PC-9 (cell line): ENCODE results near the gene CD8B. TPM values are rescaled to one million over a fixed set of nuclear protein-coding genes. Genes with fewer than 3 reads are reported as not detected.

Source experiments
- BruUV-seq: library from RNA; stranded (reverse); fragments of 400-500 nt; replicated peaks from 2 replicates; lab custom pipeline; 2021; lab: Mats Ljungman, UMichigan
- CTCF ChIA-PET: fragments of 300-600 bp; sonication (Branson Sonifier 250); formaldehyde crosslinking; loops from one replicate; lab custom pipeline; 2022; ENCODE audit warnings: antibody characterized with exemption; lab: Charles Lee
- POLR2A ChIA-PET: fragments of 300-600 bp; sonication (Branson Sonifier 250); formaldehyde crosslinking; loops from one replicate; lab custom pipeline; 2022; ENCODE audit warnings: antibody characterized with exemption; ENCODE audit not compliant: unreplicated experiment; lab: Charles Lee
- DNase-seq, 2 experiments: peaks; one replicate each; pipeline versions ENCODE4 v3.0.0 to v3.0.0-alpha.2; 2015 to 2022; ENCODE audit warnings: mixed read lengths in 1 of 2
- H2AFZ ChIP-seq: fragments of 200-600 bp; sonication (generic); 2 replicates; pipeline ENCODE4 v1.8.1; 2017; ENCODE audit warnings: antibody characterized with exemption
- H3F3A ChIP-seq: fragments of 200-600 bp; sonication (generic); 2 replicates; pipeline ENCODE4 v1.8.1; 2017; ENCODE audit warnings: antibody characterized with exemption, mild to moderate bottlenecking, low read depth; ENCODE audit not compliant: insufficient read depth
- H3K27ac ChIP-seq: fragments of 200-600 bp; sonication (generic); 2 replicates; pipeline ENCODE4 v1.6.1; 2016; ENCODE audit warnings: mixed run types
- H3K27me3 ChIP-seq: fragments of 200-600 bp; sonication (generic); 2 replicates; pipeline ENCODE4 v1.6.1; 2016; ENCODE audit warnings: low read depth, mixed run types; ENCODE audit not compliant: insufficient read depth
- H3K36me3 ChIP-seq: fragments of 200-600 bp; sonication (generic); 2 replicates; pipeline ENCODE4 v1.6.1; 2016; ENCODE audit warnings: low read depth, mixed run types
- H3K4me1 ChIP-seq: fragments of 200-600 bp; sonication (generic); replicated peaks from 2 replicates; pipeline ENCODE4 v1.6.1; 2016; ENCODE audit warnings: mixed run types; ENCODE audit not compliant: insufficient read depth
- H3K4me2 ChIP-seq: fragments of 200-600 bp; sonication (generic); 2 replicates; pipeline ENCODE4 v1.6.1; 2017; ENCODE audit warnings: mixed run types
- H3K4me3 ChIP-seq: fragments of 200-600 bp; sonication (generic); 2 replicates; pipeline ENCODE4 v1.6.1; 2016; ENCODE audit warnings: mixed run types
- H3K79me2 ChIP-seq: fragments of 200-600 bp; sonication (generic); 2 replicates; pipeline ENCODE4 v1.6.1; 2017; ENCODE audit warnings: low read depth, mixed run types
- H3K9me2 ChIP-seq: fragments of 200-600 bp; sonication (generic); 2 replicates; pipeline ENCODE4 v1.8.1; 2017; ENCODE audit warnings: mild to moderate bottlenecking; ENCODE audit not compliant: insufficient read depth
- H3K9me3 ChIP-seq: fragments of 200-600 bp; sonication (generic); 2 replicates; pipeline ENCODE4 v1.8.1; 2016; ENCODE audit warnings: low read depth; ENCODE audit not compliant: insufficient read depth
- H4K20me1 ChIP-seq: fragments of 200-600 bp; sonication (generic); 2 replicates; pipeline ENCODE4 v1.8.1; 2017; ENCODE audit not compliant: insufficient read depth
- CTCF ChIP-seq: fragments of 200-600 bp; sonication (generic); conservative IDR thresholded peaks from 2 replicates; pipeline ENCODE4 v1.6.1; 2017; ENCODE audit warnings: mixed run types, antibody characterized with exemption, mild to moderate bottlenecking, moderate library complexity
- EZH2 ChIP-seq: fragments of 200-600 bp; sonication (generic); IDR thresholded peaks from 2 replicates; pipeline ENCODE4 v1.8.0; 2017; ENCODE audit warnings: antibody characterized with exemption, low read depth
- intact Hi-C: fragments of 100-400 bp; cut with micrococcal nuclease; formaldehyde crosslinking; loops from one replicate; pipeline ENCODE4 v1.10.0; 2022; ENCODE audit not compliant: unreplicated experiment
- total RNA-seq: library from RNA; stranded (reverse); gene quantifications from 2 replicates; pipeline ENCODE4 v1.2.3, GENCODE V29; 2021

Gene CD8B
- total RNA-seq, 1 experiment from 2014 or later, result not detected

GRCh38 chr2:86800856-86801567, 60.7 kb downstream of the CD8B start:
- Histone ChIP-seq H3K4me2 (no peak overlapping the region), H3K27ac (no peak overlapping the region), H3K27me3 (no peaks in the 10 kb centered on the region), H3K9me2 (no peaks in the 10 kb centered on the region), H4K20me1 (no peaks in the 10 kb centered on the region), H3F3A (no peaks in the 10 kb centered on the region), H2AFZ (no peak overlapping the region), H3K36me3 (no peaks in the 10 kb centered on the region), H3K9me3 (no peaks in the 10 kb centered on the region), H3K79me2 (no peaks in the 10 kb centered on the region), H3K4me3 (no peak overlapping the region), H3K4me1 (no peaks in the 10 kb centered on the region)
- intact Hi-C loops, result no loop called here
- DNase-seq, result no peak
- no TSS peak for BruUV-seq
- CTCF ChIA-PET, result no interaction called here
- no peak for TF ChIP-seq CTCF
- TF ChIP-seq EZH2, result no peak
- POLR2A ChIA-PET, result no interaction called here

GRCh38 chr2:86794861-86795260, 66.8 kb downstream of the CD8B start:
- no peaks in the 10 kb centered on the region for H3K36me3 ChIP-seq
- no peak overlapping the region for H2AFZ ChIP-seq
- ChIA-PET POLR2A (no interaction called here), CTCF (no interaction called here)
- no peaks in the 10 kb centered on the region for H3K27me3 ChIP-seq
- H3K27ac ChIP-seq, result no peak overlapping the region
- no peaks in the 10 kb centered on the region for H3K4me1 ChIP-seq
- no peaks in the 10 kb centered on the region for H3K9me2 ChIP-seq
- H3K79me2 ChIP-seq, result no peaks in the 10 kb centered on the region
- no peak overlapping the region for H3K4me2 ChIP-seq
- TF ChIP-seq EZH2 (no peak), CTCF (no peak)
- intact Hi-C loops, result no loop called here
- H3F3A ChIP-seq, result no peaks in the 10 kb centered on the region
- no peaks in the 10 kb centered on the region for H4K20me1 ChIP-seq
- no peak for DNase-seq
- no TSS peak for BruUV-seq
- no peak overlapping the region for H3K4me3 ChIP-seq
- no peaks in the 10 kb centered on the region for H3K9me3 ChIP-seq

GRCh38 chr2:86793752-86794151, 67.9 kb downstream of the CD8B start:
- no peaks in the 10 kb centered on the region for H3F3A ChIP-seq
- H3K79me2 ChIP-seq, result no peaks in the 10 kb centered on the region
- BruUV-seq, result no TSS peak
- no peaks in the 10 kb centered on the region for H3K9me3 ChIP-seq
- no peak overlapping the region for H3K4me3 ChIP-seq
- H3K4me2 ChIP-seq, result no peak overlapping the region
- POLR2A ChIA-PET, result no interaction called here
- H4K20me1 ChIP-seq, result no peaks in the 10 kb centered on the region
- CTCF ChIA-PET, result no interaction called here
- H3K36me3 ChIP-seq, result no peaks in the 10 kb centered on the region
- H3K4me1 ChIP-seq, result no peaks in the 10 kb centered on the region
- H2AFZ ChIP-seq, result no peak overlapping the region
- DNase-seq, result no peak
- intact Hi-C loops, result no loop called here
- no peak overlapping the region for H3K27ac ChIP-seq
- no peak for TF ChIP-seq EZH2
- no peaks in the 10 kb centered on the region for H3K9me2 ChIP-seq
- H3K27me3 ChIP-seq, result no peaks in the 10 kb centered on the region

- no peak overlapping the region for H3K4me3 ChIP-seq
- no peak overlapping the region for H3K27ac ChIP-seq
- H3K36me3 ChIP-seq, result no peaks in the 10 kb centered on the region
- no peaks in the 10 kb centered on the region for H3K79me2 ChIP-seq
- no peak overlapping the region for H3K4me2 ChIP-seq
- no peak for TF ChIP-seq EZH2
- no peak for TF ChIP-seq CTCF
- no peaks in the 10 kb centered on the region for H3K27me3 ChIP-seq
- no peak overlapping the region for H2AFZ ChIP-seq
- no peaks in the 10 kb centered on the region for H3K9me2 ChIP-seq
- no TSS peak for BruUV-seq
- no peaks in the 10 kb centered on the region for H4K20me1 ChIP-seq
- no peaks in the 10 kb centered on the region for H3F3A ChIP-seq
- no peaks in the 10 kb centered on the region for H3K4me1 ChIP-seq
- no peaks in the 10 kb centered on the region for H3K9me3 ChIP-seq
- POLR2A ChIA-PET, result no interaction called here
- no peak for DNase-seq
- intact Hi-C loops, result no loop called here
- CTCF ChIA-PET, result no interaction called here
Observed at GRCh38 chr2:86791573-86791972, 70.1 kb downstream of the CD8B start.
